ENCODE data around the gene ROBO3. TPM values are rescaled to one million over a fixed set of nuclear protein-coding genes. Genes with fewer than 3 reads are reported as not detected.

Gene ROBO3
- total RNA-seq, 4 donors from 2014 or later, result 5.6 to 38.6 (median 17.0) TPM

DNA sequence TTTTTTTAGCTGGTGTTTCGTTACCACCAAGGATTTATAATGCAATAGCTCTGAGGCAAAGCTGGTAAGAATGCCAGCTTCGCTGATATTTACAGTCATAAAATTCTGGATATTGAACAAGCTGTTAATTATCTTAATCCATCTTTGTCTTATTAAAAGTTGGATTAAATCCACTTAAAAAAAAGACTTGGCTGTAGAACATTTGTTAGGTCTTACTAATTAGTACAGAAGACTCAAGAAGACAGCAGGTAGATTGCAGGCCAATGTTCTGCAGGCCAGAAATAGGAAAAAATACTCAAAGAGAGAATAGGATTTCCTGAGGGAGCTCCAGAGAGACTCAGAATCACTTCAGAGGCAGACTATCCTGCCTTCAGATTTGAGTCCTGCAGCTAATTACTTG is 24.9 kb downstream of the ROBO3 start:
- H3K27me3 ChIP-seq, result peaks cover 8% of the 10 kb centered on the region
- in situ Hi-C loops (cut with MboI; ENCODE audit: low pct_ligation_motif_present in 1 of 4, low pct_unique_long_range_greater_than_20kb in 1 of 4, low sequenced_read_pairs in 3 of 4) (no loop called here), intact Hi-C loops (cut with DNase I; ENCODE audit: low total_unique reads) (no loop called here)
- H3K27ac ChIP-seq, result no peak overlapping the region
- 85 to 93% methylated on average over 2 of the region's 2 CpGs for WGBS, 2 donors (ENCODE audit: low coverage in 1 of 2)
- no peak overlapping the region for H3K4me3 ChIP-seq
- H3K4me1 ChIP-seq, result no peaks in the 10 kb centered on the region
- H3K36me3 ChIP-seq, result no peaks in the 10 kb centered on the region
- DNase-seq, result no peak
- TF ChIP-seq POLR2AphosphoS5 (IDR thresholded peaks at IDR 0.05) (no peak), EP300 (IDR thresholded peaks at IDR 0.05; ENCODE audit: low read depth) (no peak), POLR2A (IDR thresholded peaks at IDR 0.05) (no peak)
- TF ChIP-seq, protein P1, sequence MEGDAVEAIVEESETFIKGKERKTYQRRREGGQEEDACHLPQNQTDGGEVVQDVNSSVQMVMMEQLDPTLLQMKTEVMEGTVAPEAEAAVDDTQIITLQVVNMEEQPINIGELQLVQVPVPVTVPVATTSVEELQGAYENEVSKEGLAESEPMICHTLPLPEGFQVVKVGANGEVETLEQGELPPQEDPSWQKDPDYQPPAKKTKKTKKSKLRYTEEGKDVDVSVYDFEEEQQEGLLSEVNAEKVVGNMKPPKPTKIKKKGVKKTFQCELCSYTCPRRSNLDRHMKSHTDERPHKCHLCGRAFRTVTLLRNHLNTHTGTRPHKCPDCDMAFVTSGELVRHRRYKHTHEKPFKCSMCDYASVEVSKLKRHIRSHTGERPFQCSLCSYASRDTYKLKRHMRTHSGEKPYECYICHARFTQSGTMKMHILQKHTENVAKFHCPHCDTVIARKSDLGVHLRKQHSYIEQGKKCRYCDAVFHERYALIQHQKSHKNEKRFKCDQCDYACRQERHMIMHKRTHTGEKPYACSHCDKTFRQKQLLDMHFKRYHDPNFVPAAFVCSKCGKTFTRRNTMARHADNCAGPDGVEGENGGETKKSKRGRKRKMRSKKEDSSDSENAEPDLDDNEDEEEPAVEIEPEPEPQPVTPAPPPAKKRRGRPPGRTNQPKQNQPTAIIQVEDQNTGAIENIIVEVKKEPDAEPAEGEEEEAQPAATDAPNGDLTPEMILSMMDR (IDR thresholded peaks at IDR 0.05), result no peak
- H3K9me3 ChIP-seq, result no peaks in the 10 kb centered on the region

DNA sequence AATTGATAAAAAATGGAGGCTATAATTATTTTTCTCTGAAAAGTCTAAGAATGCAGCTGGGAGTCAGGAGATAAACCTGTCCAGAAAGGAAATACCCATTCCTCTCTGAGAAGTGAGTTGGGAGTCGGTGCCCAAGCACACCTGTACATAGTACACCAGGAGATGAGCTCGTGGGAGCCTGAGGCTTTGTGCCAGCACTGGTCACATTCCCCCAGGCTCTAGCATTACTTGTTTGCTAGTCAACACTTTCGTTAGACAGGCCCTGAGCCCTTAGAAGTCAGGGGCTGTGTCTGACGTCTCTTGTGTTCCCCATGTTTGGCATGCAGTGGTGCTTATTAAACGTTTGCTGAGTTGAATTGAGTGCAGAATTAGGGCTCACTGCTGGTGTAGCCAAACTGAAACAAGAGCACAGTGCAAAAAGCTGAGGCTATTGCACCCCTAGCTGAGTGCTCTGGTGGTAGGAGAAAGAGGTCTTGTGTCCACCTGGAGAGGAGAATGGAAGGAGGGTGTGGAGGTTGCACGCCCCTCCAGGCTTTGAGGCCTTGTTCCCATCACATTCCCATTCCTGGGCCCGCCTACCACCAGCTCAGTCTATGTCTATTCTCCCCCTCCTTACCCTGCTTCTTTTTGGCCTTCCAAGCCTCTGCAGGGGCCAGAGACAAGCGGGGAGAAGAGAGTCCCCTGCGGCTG is 25.6 kb downstream of the ROBO3 start:
- no peak for DNase-seq
- Histone ChIP-seq H3K27ac (no peak overlapping the region), H3K4me3 (no peak overlapping the region), H3K4me1 (no peaks in the 10 kb centered on the region), H3K27me3 (peaks cover 8% of the 10 kb centered on the region), H3K36me3 (no peaks in the 10 kb centered on the region), H3K9me3 (no peaks in the 10 kb centered on the region)
- in situ Hi-C loops (cut with MboI; ENCODE audit: low pct_ligation_motif_present in 1 of 4, low pct_unique_long_range_greater_than_20kb in 1 of 4, low sequenced_read_pairs in 3 of 4), result no loop called here
- TF ChIP-seq, protein P1 (IDR thresholded peaks at IDR 0.05), result no peak
- no peak for TF ChIP-seq POLR2AphosphoS5 (IDR thresholded peaks at IDR 0.05)
- intact Hi-C loops (cut with DNase I; ENCODE audit: low total_unique reads), result no loop called here
- 59 to 74% methylated on average over 4 to 9 of the region's 9 CpGs for WGBS, 2 donors (ENCODE audit: low coverage in 1 of 2)

DNA sequence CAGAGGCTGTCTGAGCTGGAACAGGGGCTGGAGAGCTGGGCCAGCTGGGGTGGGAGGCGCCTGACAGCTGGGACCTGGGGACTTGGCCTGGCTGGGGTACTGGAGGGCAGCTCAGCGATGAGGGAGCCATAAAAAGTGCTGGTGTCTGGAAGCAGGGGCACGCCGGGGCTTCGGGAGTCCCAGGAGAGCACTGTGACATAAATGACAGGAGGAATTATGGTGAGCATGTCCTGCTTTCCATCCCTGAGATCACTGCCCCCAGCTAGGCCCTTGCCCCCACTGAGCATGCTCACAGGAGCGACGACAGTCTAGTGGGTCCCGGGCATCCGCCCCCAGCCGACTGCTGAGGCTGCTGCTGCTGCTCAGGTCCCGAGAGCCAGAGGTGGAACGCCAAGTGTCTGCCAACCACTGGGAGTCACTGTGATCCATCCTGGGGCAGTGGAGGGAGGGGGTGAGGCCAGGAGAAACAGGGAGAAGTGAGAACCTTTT is 26.2 kb downstream of the ROBO3 start:
- Histone ChIP-seq H3K27ac (no peak overlapping the region), H3K9me3 (no peaks in the 10 kb centered on the region), H3K36me3 (no peaks in the 10 kb centered on the region), H3K27me3 (peaks cover 8% of the 10 kb centered on the region), H3K4me1 (no peaks in the 10 kb centered on the region), H3K4me3 (no peak overlapping the region)
- WGBS, 2 donors (ENCODE audit: low coverage in 1 of 2), result 77% methylated on average over 12 of the region's 12 CpGs; no CpG with 5 or more reads in 1 of the 2 donors
- intact Hi-C loops (cut with DNase I; ENCODE audit: low total_unique reads) (no loop called here), in situ Hi-C loops (cut with MboI; ENCODE audit: low pct_ligation_motif_present in 1 of 4, low pct_unique_long_range_greater_than_20kb in 1 of 4, low sequenced_read_pairs in 3 of 4) (no loop called here)
- DNase-seq, result no peak
- no peak for TF ChIP-seq POLR2A (IDR thresholded peaks at IDR 0.05)
- no peak for TF ChIP-seq POLR2AphosphoS5 (IDR thresholded peaks at IDR 0.05)
- TF ChIP-seq, protein P1 (IDR thresholded peaks at IDR 0.05), result no peak
- TF ChIP-seq EP300 (IDR thresholded peaks at IDR 0.05; ENCODE audit: low read depth), result no peak

DNA sequence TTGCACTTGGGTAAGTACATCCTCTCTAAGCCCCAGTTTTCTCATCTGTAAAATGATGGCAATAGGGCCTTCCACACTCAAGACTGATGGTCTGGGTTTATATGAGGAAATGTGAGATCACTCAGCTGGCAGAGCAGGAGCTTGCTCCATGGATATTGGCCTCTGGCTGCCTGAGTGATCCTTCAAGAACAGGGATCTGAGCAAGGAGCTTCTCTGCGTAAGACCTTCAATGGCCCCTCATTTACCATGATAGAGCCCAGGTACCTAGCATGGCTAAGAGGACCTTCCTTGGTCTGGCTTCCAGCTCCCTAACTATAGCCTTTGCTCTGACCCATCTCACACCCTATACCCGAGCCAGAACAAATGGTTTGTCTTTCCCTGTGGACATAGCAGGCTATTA is 26.9 kb downstream of the ROBO3 start:
- WGBS, 2 donors (ENCODE audit: low coverage in 1 of 2), result 74% methylated on average over 2 of the region's 2 CpGs; no CpG with 5 or more reads in 1 of the 2 donors

More for the DNA sequence above, 26.9 kb downstream of the ROBO3 start:
- Histone ChIP-seq H3K27me3 (peaks cover 4% of the 10 kb centered on the region), H3K27ac (no peak overlapping the region), H3K36me3 (no peaks in the 10 kb centered on the region), H3K4me1 (no peaks in the 10 kb centered on the region), H3K9me3 (no peaks in the 10 kb centered on the region), H3K4me3 (no peak overlapping the region)
- DNase-seq, result no peak
- TF ChIP-seq EP300 (IDR thresholded peaks at IDR 0.05; ENCODE audit: low read depth), result no peak
- TF ChIP-seq POLR2AphosphoS5 (IDR thresholded peaks at IDR 0.05), result no peak
- no peak for TF ChIP-seq POLR2A (IDR thresholded peaks at IDR 0.05)
- TF ChIP-seq, protein P1 (IDR thresholded peaks at IDR 0.05), result no peak
- in situ Hi-C loops (cut with MboI; ENCODE audit: low pct_ligation_motif_present in 1 of 4, low pct_unique_long_range_greater_than_20kb in 1 of 4, low sequenced_read_pairs in 3 of 4) (no loop called here), intact Hi-C loops (cut with DNase I; ENCODE audit: low total_unique reads) (no loop called here)

Measured in transverse colon (tissue), 4 donors.